SK-N-SH treated with all-trans-retinoic acid at 6 μM for 48 hours (cell line): ENCODE data around the gene POLR3F.

Source experiments
- ATAC-seq: fragments of 200-7000 bp; cut with Tn5 transposase; 3 replicates; pipeline ENCODE4 v1.9.1; 2020; ENCODE audit warnings: mild to moderate bottlenecking, moderate library complexity
- ARNTL ChIP-seq: fragments of 450-650 bp; formaldehyde crosslinking; IDR thresholded peaks from 2 replicates; pipeline ENCODE4 v1.5.0; 2020; ENCODE audit warnings: low read depth, mild to moderate bottlenecking, moderate library complexity, borderline replicate concordance
- BACH2 ChIP-seq: fragments of 250-450 bp; sonication (Bioruptor Pico); IDR thresholded peaks from 2 replicates; pipeline ENCODE4 v1.9.0; 2021; ENCODE audit warnings: mild to moderate bottlenecking, borderline replicate concordance
- CREB5 ChIP-seq: fragments of 250-450 bp; sonication (Bioruptor Pico); IDR thresholded peaks from 2 replicates; pipeline ENCODE4 v1.5.1; 2020; ENCODE audit warnings: low read depth, mild to moderate bottlenecking, moderate library complexity
- CSDC2 ChIP-seq: fragments of 250-450 bp; sonication (Bioruptor Pico); IDR thresholded peaks from 2 replicates; pipeline ENCODE4 v1.5.0; 2020; ENCODE audit warnings: mild to moderate bottlenecking, moderate library complexity
- CSRNP3 ChIP-seq: fragments of 250-450 bp; sonication (Bioruptor Pico); IDR thresholded peaks from 2 replicates; pipeline ENCODE4 v1.5.1; 2021; ENCODE audit warnings: mild to moderate bottlenecking, moderate library complexity
- ESRRG ChIP-seq: fragments of 250-450 bp; sonication (Bioruptor Pico); IDR thresholded peaks from 2 replicates; pipeline ENCODE4 v1.6.1; 2021; ENCODE audit warnings: mild to moderate bottlenecking
- GLIS3 ChIP-seq: fragments of 250-450 bp; sonication (Bioruptor Pico); IDR thresholded peaks from 2 replicates; pipeline ENCODE4 v1.5.0; 2020; ENCODE audit warnings: mild to moderate bottlenecking, moderate library complexity
- ISL1 ChIP-seq: fragments of 250-450 bp; sonication (Bioruptor Pico); IDR thresholded peaks from 2 replicates; pipeline ENCODE4 v2.1.2; 2022; ENCODE audit warnings: mild to moderate bottlenecking, moderate library complexity
- OSR1 ChIP-seq: fragments of 250-450 bp; sonication (Bioruptor Pico); IDR thresholded peaks from 2 replicates; pipeline ENCODE4 v1.8.0; 2022; ENCODE audit warnings: moderate library complexity, mild to moderate bottlenecking, inconsistent platforms
- PATZ1 ChIP-seq: fragments of 250-450 bp; sonication (Bioruptor Pico); IDR thresholded peaks from 2 replicates; pipeline ENCODE4 v1.8.0; 2020; ENCODE audit warnings: mild to moderate bottlenecking, moderate library complexity, borderline replicate concordance
- POU6F1 ChIP-seq: fragments of 250-450 bp; sonication (Bioruptor Pico); IDR thresholded peaks from 2 replicates; pipeline ENCODE4 v1.8.0; 2021; ENCODE audit warnings: low read depth, mild to moderate bottlenecking, moderate library complexity, borderline replicate concordance
- PPARA ChIP-seq: fragments of 250-450 bp; sonication (Bioruptor Pico); IDR thresholded peaks from 2 replicates; pipeline ENCODE4 v1.5.0; 2020; ENCODE audit warnings: mild to moderate bottlenecking, borderline replicate concordance
- SNAI2 ChIP-seq: fragments of 250-450 bp; sonication (Bioruptor Pico); IDR thresholded peaks from 2 replicates; pipeline ENCODE4 v1.5.0; 2020; ENCODE audit warnings: mild to moderate bottlenecking, moderate library complexity
- TCF4 ChIP-seq: fragments of 250-450 bp; sonication (Bioruptor Pico); IDR thresholded peaks from 2 replicates; pipeline ENCODE4 v1.8.0; 2021; ENCODE audit warnings: mild to moderate bottlenecking, moderate library complexity, borderline replicate concordance
- TOX ChIP-seq: fragments of 250-450 bp; sonication (Bioruptor Pico); IDR thresholded peaks from 2 replicates; pipeline ENCODE4 v1.8.0; 2021; ENCODE audit warnings: mild to moderate bottlenecking, moderate library complexity, borderline replicate concordance
- TSHZ2 ChIP-seq: fragments of 250-450 bp; sonication (Bioruptor Pico); IDR thresholded peaks from 2 replicates; pipeline ENCODE4 v1.5.0; 2020; ENCODE audit warnings: mild to moderate bottlenecking, moderate library complexity
- ZC3H10 ChIP-seq: fragments of 250-450 bp; sonication (Bioruptor Pico); IDR thresholded peaks from 2 replicates; pipeline ENCODE4 v1.5.1; 2021; ENCODE audit warnings: mild to moderate bottlenecking, moderate library complexity
- ZFP3 ChIP-seq: fragments of 250-450 bp; sonication (Bioruptor Pico); IDR thresholded peaks from 2 replicates; pipeline ENCODE4 v1.5.0; 2020; ENCODE audit warnings: mild to moderate bottlenecking, moderate library complexity
- ZFP30 ChIP-seq: fragments of 450-650 bp; formaldehyde crosslinking; IDR thresholded peaks from 2 replicates; pipeline ENCODE4 v1.5.0; 2022; ENCODE audit warnings: mild to moderate bottlenecking, moderate library complexity
- ZNF565 ChIP-seq: fragments of 450-650 bp; formaldehyde crosslinking; conservative IDR thresholded peaks from 2 replicates; pipeline ENCODE4 v1.5.0; 2020; ENCODE audit warnings: low read depth, mild to moderate bottlenecking, moderate library complexity
- ZNF70 ChIP-seq: fragments of 450-650 bp; formaldehyde crosslinking; IDR thresholded peaks from 2 replicates; pipeline ENCODE4 v1.5.0; 2020; ENCODE audit warnings: mild to moderate bottlenecking, moderate library complexity
- ZNF8 ChIP-seq: fragments of 450-650 bp; formaldehyde crosslinking; IDR thresholded peaks from 2 replicates; pipeline ENCODE4 v1.5.0; 2020; ENCODE audit warnings: mild to moderate bottlenecking, moderate library complexity

POLR3F gene

GRCh38 chr20:18436847-18437246 lies 30.3 kb upstream of the POLR3F start:
- no peak for TF ChIP-seq ESRRG (CRISPR knock-in tag)
- no peak for TF ChIP-seq GLIS3
- TF ChIP-seq ISL1 = no peak
- TF ChIP-seq ZNF8 (CRISPR knock-in tag) = no peak
- TF ChIP-seq PPARA (CRISPR knock-in tag) = no peak
- TF ChIP-seq ARNTL = no peak
- no peak for TF ChIP-seq TCF4 (CRISPR knock-in tag)
- TF ChIP-seq POU6F1 = no peak
- no peak for TF ChIP-seq ZFP3 (CRISPR knock-in tag)
- TF ChIP-seq BACH2 (CRISPR knock-in tag) = no peak
- no peak for TF ChIP-seq CSDC2
- TF ChIP-seq OSR1 (CRISPR knock-in tag) = no peak
- no peak for TF ChIP-seq CREB5 (CRISPR knock-in tag)
- no peak for TF ChIP-seq PATZ1
- TF ChIP-seq ZNF565 (CRISPR knock-in tag) = no peak
- TF ChIP-seq SNAI2 = no peak
- TF ChIP-seq ZFP30 (CRISPR knock-in tag) = no peak
- no peak for ATAC-seq

GRCh38 chr20:18440403-18440802 lies 26.8 kb upstream of the POLR3F start:
- TF ChIP-seq ARNTL (no peak), GLIS3 (no peak)
- no peak for ATAC-seq

GRCh38 chr20:18443886-18444285 lies 23.3 kb upstream of the POLR3F start:
- ATAC-seq = peak; percentile 35; the same call in 1 of the 3 replicates
- TF ChIP-seq CSRNP3 = no peak
- no peak for TF ChIP-seq TOX
- TF ChIP-seq ZC3H10 (CRISPR knock-in tag) = no peak
- no peak for TF ChIP-seq ZFP30 (CRISPR knock-in tag)
- no peak for TF ChIP-seq CSDC2
- no peak for TF ChIP-seq ZNF8 (CRISPR knock-in tag)
- TF ChIP-seq POU6F1 = no peak
- TF ChIP-seq CREB5 (CRISPR knock-in tag) = no peak
- TF ChIP-seq SNAI2 = no peak
- TF ChIP-seq PATZ1 = no peak
- no peak for TF ChIP-seq BACH2 (CRISPR knock-in tag)
- no peak for TF ChIP-seq TSHZ2 (CRISPR knock-in tag)
- TF ChIP-seq ARNTL = no peak
- TF ChIP-seq GLIS3 = no peak
- TF ChIP-seq ZNF70 (CRISPR knock-in tag) = no peak
- no peak for TF ChIP-seq ISL1
- no peak for TF ChIP-seq OSR1 (CRISPR knock-in tag)
- TF ChIP-seq ZNF565 (CRISPR knock-in tag) = no peak
- TF ChIP-seq, all 23 proteins: peak for 0
